ENCODE data around the gene PAK5.

Gene PAK5

GRCh38 chr20:9838378-9839295 is at the start of gene PAK5:
TSS of gene PAK5 (minus strand) at chr20:9839076. CDS start at chr20:9644328, 194,748 bp downstream.
- no peak for DNase-seq

DNA sequence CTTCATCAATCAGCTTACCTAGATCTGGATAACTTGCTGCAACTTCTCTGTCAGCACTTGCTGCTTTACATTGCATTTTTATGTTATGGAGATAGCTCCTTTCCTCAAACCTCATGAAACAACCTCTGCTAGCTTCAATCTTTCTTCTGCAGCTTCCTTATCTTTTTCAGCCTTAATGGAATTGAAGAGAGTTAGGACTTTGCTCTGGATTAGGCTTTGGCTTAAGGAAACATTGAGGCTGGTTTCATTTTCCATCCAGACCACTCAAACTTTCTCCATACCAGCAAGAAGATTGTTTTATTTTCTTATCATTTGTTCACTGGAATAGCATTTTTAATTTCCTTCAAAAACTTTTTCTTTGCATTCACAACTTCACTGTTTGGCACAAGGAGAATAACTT is 48.8 kb upstream of the PAK5 start:
- no peak for DNase-seq

DNA sequence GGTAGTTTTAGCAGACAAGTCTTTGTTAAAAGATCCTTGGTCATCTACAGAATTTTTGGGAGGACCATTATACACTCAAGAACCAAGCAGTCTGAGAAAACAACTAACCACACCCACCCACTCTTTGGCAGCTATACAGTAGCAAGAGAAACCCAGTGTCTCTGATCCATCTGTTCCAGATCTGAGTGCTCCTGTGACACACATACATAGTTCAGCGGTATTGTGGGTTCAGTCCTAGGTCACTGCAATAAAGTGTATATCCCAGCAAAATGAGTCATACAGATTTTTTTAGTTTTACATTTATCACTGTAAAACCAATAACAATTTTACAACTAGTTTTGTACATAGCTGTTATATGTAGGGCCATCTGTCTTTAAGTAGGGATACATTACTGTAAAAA is 47.4 kb upstream of the PAK5 start:
- DNase-seq = no peak

GRCh38 chr20:9884666-9885065 is 45.8 kb upstream of the PAK5 start:
- DNase-seq = no peak

- no peak for DNase-seq
These were observed 45.2 kb upstream of the PAK5 start for GRCh38 chr20:9884061-9884460.

GRCh38 chr20:9877932-9878495 is 39.1 kb upstream of the PAK5 start:
- no peak for DNase-seq

DNA sequence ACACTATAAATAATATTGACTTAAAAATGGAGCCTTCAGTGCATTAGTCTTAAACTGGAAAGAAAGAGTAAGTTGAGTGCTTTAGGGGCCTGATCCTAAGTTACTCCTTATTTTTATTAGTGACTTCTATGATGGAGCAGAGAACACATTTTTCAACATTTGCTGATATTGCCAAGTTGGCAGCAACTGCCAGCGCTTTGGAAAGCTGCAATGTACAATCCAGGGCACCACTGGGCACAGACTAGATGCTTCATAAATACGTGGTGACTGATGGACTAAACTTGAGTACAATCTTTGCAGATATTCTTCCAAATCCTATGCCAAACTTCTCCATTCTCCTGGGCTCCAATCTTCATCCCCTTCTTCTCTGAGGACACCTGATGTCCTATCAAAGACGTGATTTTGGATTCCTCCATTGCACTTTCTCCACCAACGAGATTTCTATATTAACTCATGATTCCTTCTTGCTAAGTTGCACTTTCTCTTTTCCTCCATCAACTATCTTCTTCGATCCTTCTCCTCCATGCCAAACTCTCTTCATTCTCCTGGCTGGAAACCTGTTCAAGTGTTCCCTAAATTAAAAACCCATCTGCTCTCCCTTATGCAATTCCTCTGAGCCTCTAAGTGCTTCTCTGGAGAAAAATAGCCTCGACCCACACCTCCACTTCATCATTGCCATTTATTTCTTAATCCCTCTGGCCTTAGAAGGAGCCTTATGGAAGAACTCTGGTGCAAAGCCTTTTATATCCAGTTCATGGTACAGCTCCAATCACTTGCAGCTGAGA is 28.5 kb upstream of the PAK5 start:
- DNase-seq = no peak

DNA sequence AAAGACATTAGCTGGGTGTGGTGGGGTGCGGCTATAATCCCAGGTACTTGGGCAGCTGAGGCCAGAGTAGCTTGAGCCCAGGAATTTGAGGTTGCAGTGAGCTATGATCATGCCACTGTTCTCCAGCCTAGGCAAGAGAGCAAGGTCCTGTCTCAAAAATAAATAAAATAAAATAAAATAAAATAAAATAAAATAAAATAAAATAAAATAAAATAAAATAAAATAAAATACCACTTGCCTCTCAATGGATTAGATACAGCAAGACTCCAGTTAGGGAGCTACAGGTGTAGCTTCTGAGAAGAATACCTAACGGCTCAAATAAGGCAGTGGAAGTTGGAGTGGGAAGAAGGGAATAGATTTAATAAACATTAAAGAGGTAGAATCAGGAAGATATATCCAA is 13.7 kb upstream of the PAK5 start:
- DNase-seq = no peak

- no peak for DNase-seq
These were observed 750 bp upstream of the PAK5 start for GRCh38 chr20:9839626-9840025.

- no peak for DNase-seq
These were observed 870 bp downstream of the PAK5 start for GRCh38 chr20:9838035-9838377.

DNA sequence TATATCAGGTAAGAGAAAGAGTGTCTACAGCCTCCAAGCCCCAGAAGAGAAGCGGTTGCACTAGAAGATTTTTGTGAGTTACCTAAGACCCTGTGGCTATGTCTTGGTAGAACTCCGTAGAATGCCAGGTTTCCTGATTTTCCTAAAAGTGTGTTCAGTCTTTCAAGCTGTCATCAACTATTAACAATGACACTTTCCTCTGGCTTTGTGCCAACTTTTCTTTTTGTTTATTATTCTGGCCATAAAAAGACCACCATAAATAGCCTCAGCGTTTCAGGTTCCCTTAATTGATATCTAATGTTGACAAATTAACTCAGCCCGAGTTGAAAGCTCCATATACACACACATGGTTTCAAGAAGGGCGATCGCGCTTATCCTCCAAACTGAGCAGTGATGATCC is 1.2 kb downstream of the PAK5 start:
- no peak for DNase-seq

- no peak for DNase-seq
These were observed 3.6 kb downstream of the PAK5 start for GRCh38 chr20:9835302-9835701.

DNA sequence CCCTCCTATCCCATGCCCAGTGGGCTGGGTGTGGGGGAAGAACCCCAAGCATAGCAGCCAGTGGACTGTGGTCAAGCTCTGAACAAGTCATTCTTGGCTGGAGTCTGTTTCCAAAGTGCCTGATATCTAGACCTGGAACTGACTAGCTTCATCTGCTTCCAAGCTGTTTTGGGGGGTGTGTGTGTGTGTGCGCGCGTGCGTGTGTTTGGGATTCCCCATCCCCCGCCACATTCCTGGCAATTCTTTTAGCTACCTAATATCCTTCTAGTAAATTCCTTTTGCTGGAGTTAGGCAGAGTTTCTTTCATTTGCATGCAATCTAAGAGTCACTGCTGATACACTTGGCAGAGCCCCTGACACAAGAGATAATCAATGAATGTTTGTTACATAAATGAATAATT is 7.8 kb downstream of the PAK5 start:
- no peak for DNase-seq

DNA sequence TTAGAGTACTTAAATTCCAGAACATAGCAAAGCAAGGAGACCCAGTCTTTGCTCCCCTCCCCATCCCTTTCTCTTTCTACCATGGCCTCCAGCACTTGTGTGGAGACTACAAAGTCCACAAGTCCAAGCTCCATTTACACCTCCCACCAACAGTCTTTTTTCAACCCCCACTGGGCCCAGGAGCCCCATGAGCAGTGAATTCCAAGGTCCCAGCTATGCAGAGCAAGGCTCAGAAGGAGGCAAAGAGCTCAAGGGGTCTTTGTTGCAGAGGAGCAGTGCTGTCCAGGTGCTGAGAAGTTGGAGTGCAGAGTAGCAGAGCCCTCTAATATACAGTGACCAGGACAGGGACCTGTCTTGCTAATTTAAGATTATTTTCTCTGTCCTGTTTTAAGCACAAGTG is 9.0 kb downstream of the PAK5 start:
- no peak for DNase-seq

GRCh38 chr20:9817654-9818053 is 21.2 kb downstream of the PAK5 start:
- no peak for DNase-seq

DNA sequence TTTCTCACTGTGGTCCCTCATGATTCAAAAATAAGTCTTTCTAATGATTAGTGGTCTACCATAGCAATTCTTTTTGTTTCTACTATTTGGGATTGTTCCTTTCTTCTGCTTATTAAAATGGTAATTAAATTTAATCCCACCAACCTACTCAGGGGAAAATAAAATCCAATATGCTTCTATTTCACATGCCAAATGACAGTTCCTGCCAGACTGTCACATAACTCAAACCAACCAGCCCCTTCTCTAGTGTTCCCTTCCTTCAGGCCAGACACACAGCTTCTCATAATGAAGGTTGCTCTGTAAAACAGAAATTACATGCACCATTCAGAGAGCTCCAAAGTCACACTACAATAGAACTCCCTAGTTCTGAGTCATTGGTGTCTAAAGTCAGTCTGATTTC is 23.2 kb downstream of the PAK5 start:
- no peak for DNase-seq

DNA sequence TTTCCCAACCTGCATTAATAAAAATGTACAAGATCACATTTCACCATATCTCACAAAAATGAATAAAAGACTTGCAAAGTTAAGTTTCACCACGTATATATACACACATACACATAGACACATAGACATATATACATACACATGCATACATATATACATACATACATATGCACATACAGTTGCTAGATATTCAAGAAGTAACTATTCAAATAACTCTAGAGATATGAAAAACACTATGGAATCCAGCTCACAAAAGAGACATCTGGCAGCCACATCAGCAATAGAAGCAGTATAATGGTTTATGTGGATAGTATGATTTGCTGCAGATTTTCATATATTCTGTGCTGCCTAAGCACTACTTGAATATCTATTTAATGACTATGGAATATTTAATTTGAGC is 28.1 kb downstream of the PAK5 start:
- DNase-seq = no peak

- DNase-seq = no peak
These were observed 29.6 kb downstream of the PAK5 start for GRCh38 chr20:9809271-9809670.

DNA sequence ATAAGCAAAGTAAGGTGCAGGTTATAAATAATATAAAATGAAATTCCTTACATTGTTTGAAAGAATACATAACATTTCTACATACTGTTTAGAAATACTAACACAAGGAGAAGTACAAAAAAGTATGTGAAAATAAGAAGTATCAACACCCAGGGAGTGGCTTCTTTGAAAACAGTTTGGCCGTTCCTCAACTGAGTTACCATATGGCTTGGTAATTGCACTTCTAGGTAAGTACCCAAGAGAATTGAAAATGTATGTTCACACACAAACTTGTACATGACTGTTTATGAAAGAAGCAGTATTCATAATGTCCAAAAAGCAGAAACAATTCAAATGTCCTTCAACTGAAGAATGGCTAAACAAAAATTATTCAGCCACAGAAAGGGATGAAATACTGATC is 30.7 kb downstream of the PAK5 start:
- DNase-seq = no peak

DNA sequence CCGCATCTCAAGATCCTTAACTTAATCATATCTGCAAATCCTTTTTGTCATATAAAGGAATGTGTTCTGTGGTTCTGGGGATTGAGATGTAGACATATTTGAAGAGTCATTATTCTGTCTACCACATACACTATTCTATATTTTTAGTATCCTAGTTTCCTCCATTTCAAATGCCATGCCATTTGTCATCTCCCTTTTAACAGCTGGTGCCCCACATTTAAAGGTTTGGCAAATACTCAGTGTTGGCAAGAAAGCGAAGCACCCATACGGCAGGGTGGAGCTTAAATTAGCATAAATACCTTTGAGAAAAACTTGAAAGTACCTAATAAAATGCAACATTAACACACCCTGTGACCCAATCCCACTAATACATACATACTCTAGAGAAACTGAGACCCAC is 31.7 kb downstream of the PAK5 start:
- no peak for DNase-seq

GRCh38 chr20:9800421-9800820 is 38.5 kb downstream of the PAK5 start:
- DNase-seq = no peak

GRCh38 chr20:9794831-9795230 is 44.0 kb downstream of the PAK5 start:
- no peak for DNase-seq

- DNase-seq = no peak
These were observed 46.2 kb downstream of the PAK5 start for GRCh38 chr20:9792674-9793073.

DNA sequence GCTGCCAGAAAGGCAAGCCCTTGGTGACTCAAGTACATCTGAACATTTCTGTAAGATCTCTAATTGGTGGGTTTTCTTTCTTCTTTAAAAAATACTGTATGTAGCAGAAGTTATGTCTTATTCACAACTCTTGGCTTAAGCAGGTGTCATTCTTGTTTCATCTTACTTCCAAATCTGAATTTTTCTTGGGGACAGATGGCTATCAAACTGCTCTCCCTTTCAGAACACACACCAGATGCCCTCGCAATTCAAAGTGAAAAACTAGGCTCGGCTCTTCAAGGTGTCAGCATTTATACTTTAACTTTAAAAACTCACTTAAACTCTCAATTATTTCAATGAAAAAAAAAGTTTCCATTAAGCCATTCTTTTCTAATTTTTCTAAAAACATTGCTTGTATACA is 49.7 kb downstream of the PAK5 start:
- no peak for DNase-seq

All from activated CD4-positive, CD25-positive, alpha-beta regulatory T cell treated with anti-CD3 and anti-CD28 coated beads, Interleukin-2, amount 50 U/mL, for 72 hours (primary cell).